ENCODE data around the gene C10orf71. TPM values are rescaled to one million over a fixed set of nuclear protein-coding genes. Genes with fewer than 3 reads are reported as not detected.

The C10orf71 gene
- polyA plus RNA-seq, 1 donor from 2014 or later, result not detected

- no peak overlapping the region for H3K27ac ChIP-seq (ENCODE audit: low read length)
- no peak overlapping the region for H2AFZ ChIP-seq (ENCODE audit: low read depth, low read length)
- no peak overlapping the region for H3K9ac ChIP-seq (ENCODE audit: low read length)
- no peaks in the 10 kb centered on the region for H3K9me3 ChIP-seq (ENCODE audit: low read length)
- no peaks in the 10 kb centered on the region for H3K9me2 ChIP-seq (ENCODE audit: insufficient read depth, low read length)
- H3F3A ChIP-seq (ENCODE audit: insufficient read depth, low read length, poor library complexity, severe bottlenecking), result no peaks in the 10 kb centered on the region
- no peaks in the 10 kb centered on the region for H3K79me2 ChIP-seq (replicated peaks; ENCODE audit: insufficient read depth, low read length)
- no peaks in the 10 kb centered on the region for H3K36me3 ChIP-seq (ENCODE audit: insufficient read depth, low read length)
- H3K4me2 ChIP-seq (ENCODE audit: low read length), result no peak overlapping the region
- no peak overlapping the region for H3K4me3 ChIP-seq (ENCODE audit: low read length)
- no peaks in the 10 kb centered on the region for H3K27me3 ChIP-seq (ENCODE audit: insufficient read depth, low read depth, low read length)
- no peaks in the 10 kb centered on the region for H4K20me1 ChIP-seq (ENCODE audit: insufficient read depth)
- TF ChIP-seq REST (IDR thresholded peaks at IDR 0.05; ENCODE audit: borderline replicate concordance) (no peak), RAD21 (conservative IDR thresholded peaks at IDR 0.05) (no peak), EP300 (conservative IDR thresholded peaks at IDR 0.05; ENCODE audit: poor library complexity, severe bottlenecking) (no peak), MXI1 (conservative IDR thresholded peaks at IDR 0.05; ENCODE audit: poor library complexity, severe bottlenecking) (no peak), SMC3 (conservative IDR thresholded peaks at IDR 0.05; ENCODE audit: poor library complexity) (no peak), POLR2AphosphoS5 (IDR thresholded peaks at IDR 0.05) (no peak), EZH2 (IDR thresholded peaks at IDR 0.05; ENCODE audit: borderline replicate concordance, insufficient read depth, low read length, poor library complexity, severe bottlenecking) (no peak), TAF1 (IDR thresholded peaks at IDR 0.05; ENCODE audit: low read depth) (no peak), CTCF (IDR thresholded peaks at IDR 0.05; ENCODE audit: poor library complexity, severe bottlenecking) (no peak)
These were observed 34.7 kb upstream of the C10orf71 start for GRCh38 chr10:49264177-49264677.

GRCh38 chr10:49265885-49266284 is 33.1 kb upstream of the C10orf71 start:
- no peaks in the 10 kb centered on the region for H3K9me2 ChIP-seq (ENCODE audit: insufficient read depth, low read length)
- H3K79me2 ChIP-seq (replicated peaks; ENCODE audit: insufficient read depth, low read length), result no peaks in the 10 kb centered on the region
- H3K27ac ChIP-seq (ENCODE audit: low read length), result no peak overlapping the region
- H3K36me3 ChIP-seq (ENCODE audit: insufficient read depth, low read length), result no peaks in the 10 kb centered on the region
- no peaks in the 10 kb centered on the region for H3K27me3 ChIP-seq (ENCODE audit: insufficient read depth, low read depth, low read length)
- no peaks in the 10 kb centered on the region for H4K20me1 ChIP-seq (ENCODE audit: insufficient read depth)
- no peak overlapping the region for H3K4me2 ChIP-seq (ENCODE audit: low read length)
- H3K4me3 ChIP-seq (ENCODE audit: low read length), result no peak overlapping the region
- H3F3A ChIP-seq (ENCODE audit: insufficient read depth, low read length, poor library complexity, severe bottlenecking), result no peaks in the 10 kb centered on the region
- H3K9me3 ChIP-seq (ENCODE audit: low read length), result no peaks in the 10 kb centered on the region
- TF ChIP-seq CTCF (IDR thresholded peaks at IDR 0.05; ENCODE audit: poor library complexity, severe bottlenecking) (no peak), MXI1 (conservative IDR thresholded peaks at IDR 0.05; ENCODE audit: poor library complexity, severe bottlenecking) (no peak), EP300 (conservative IDR thresholded peaks at IDR 0.05; ENCODE audit: poor library complexity, severe bottlenecking) (no peak), TAF1 (IDR thresholded peaks at IDR 0.05; ENCODE audit: low read depth) (no peak), POLR2AphosphoS5 (IDR thresholded peaks at IDR 0.05) (no peak)
- no peak overlapping the region for H2AFZ ChIP-seq (ENCODE audit: low read depth, low read length)
- no peak overlapping the region for H3K9ac ChIP-seq (ENCODE audit: low read length)

Measured in neural cell (in vitro differentiated cells).